GM19023 (cell line): Measurements from ENCODE around the gene FSTL1.

Experiments used
- ATAC-seq: cut with Tn5 transposase; IDR thresholded peaks from one replicate; pipeline ENCODE4 v1.9.1; 2021; ENCODE audit warnings: mild to moderate bottlenecking, moderate library complexity; ENCODE audit not compliant: unreplicated experiment

Gene FSTL1, protein sequence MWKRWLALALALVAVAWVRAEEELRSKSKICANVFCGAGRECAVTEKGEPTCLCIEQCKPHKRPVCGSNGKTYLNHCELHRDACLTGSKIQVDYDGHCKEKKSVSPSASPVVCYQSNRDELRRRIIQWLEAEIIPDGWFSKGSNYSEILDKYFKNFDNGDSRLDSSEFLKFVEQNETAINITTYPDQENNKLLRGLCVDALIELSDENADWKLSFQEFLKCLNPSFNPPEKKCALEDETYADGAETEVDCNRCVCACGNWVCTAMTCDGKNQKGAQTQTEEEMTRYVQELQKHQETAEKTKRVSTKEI

DNA sequence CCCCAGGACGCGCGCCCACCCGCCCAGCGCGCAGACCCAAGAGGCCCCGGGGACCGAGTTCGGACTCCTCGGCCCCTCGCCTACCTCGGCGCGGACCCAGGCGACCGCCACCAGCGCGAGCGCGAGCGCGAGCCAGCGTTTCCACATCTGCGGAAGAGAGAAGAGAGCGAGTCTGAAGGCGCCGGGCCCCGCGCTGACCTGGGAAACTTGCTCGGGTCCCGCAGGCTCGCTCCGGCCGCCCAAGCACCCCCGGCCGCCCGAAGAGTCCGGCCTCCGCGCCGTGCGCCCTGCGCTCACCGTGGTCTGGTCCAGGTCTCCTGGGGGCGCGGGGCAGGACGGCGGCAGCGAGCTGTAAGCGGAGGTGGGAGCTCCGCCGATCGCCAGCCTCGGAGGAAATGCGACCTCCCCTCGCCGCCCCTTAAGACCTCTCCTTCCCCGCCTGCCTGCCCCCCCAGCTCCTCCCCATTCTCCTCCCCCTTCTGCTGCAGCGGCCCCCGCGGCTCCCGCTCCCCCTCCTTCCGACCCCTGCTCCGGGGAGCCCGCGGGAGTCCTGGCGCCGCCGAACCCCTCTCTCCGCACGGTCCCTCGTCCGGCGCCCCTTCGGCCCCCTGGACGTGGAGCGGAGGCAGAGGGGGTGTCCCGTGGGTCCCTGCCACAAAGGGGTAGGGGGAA, at the start of gene FSTL1:
Gene FSTL1 (minus strand): TSS at position 393 of the 672 bp plus-strand sequence. CDS start 246 bp downstream, at position 147.
- ATAC-seq: peak; percentile 42

DNA sequence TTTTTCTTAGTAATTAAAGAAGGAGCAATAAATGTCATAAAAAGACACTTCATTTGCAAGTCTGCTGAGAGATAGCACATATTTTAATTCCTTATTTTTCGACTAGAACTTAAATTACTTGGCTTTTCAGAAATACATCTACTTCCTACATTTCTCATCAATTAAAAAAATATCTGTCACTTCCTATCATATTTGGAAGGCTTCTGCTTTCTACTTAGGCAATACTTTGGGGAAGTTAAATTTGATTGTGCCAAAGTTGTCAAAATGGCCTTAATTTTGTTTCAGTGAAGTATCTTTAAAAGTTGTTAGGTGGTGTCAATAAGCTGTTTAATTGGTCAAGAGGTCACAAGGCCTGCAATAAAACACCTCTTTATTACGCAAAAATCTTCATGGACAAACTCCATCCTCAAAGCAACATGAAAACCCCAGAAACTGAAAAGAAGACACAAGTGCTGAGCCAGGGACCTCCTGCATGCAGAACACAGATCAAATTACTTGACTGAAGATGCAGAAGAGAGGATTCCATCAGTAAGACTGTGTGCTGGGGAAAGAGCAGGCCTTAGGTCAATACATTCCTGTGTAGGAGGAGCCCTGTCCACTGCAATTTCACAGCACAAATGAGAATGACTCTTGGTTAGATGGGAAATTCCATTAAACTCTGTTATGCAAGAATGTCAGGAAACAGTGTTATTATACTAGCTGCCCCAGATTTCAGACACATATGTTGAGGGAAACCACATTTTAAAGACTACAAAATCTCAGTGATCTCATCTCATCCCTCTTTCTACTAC, 48.0 kb upstream of the FSTL1 start:
- no peak for ATAC-seq

DNA sequence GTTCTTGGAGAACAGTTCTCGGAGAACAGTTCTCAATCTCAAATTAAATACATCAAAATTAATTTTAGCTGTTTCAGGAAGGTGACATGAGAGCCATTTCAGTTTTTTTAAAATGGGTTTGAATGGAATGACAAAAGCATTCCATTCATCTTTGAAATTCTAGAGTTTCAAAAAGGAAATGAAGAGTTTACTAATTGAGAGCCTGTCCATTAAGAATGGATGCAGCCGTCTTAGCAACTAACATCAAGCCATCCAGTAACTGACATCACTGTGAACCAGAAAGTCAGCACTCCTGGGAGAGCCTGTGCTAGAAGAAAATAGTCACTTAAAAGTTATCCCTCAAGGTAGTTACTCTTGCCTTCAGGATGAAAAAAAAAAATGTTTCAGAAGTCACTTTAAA, 47.0 kb upstream of the FSTL1 start:
- ATAC-seq: no peak

DNA sequence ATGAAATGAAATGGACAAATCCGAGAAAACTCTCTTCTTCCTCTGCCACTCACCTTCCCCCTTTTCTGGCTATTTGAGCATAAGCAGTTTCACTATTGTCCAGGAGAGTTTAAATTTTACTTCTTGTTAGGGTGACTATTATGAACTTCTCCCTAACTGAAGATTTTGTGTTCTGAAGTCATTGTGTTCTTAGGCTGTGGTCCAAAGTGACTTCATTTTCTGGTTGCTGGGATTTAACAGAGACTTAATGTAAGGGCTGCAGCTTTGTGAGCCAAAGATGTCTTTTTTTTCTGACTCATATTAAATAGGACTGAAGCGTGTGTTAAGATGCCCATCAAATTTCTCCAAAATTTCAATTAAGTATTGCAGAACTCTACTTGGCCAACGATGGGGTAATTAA, 46.5 kb upstream of the FSTL1 start:
- ATAC-seq: no peak

DNA sequence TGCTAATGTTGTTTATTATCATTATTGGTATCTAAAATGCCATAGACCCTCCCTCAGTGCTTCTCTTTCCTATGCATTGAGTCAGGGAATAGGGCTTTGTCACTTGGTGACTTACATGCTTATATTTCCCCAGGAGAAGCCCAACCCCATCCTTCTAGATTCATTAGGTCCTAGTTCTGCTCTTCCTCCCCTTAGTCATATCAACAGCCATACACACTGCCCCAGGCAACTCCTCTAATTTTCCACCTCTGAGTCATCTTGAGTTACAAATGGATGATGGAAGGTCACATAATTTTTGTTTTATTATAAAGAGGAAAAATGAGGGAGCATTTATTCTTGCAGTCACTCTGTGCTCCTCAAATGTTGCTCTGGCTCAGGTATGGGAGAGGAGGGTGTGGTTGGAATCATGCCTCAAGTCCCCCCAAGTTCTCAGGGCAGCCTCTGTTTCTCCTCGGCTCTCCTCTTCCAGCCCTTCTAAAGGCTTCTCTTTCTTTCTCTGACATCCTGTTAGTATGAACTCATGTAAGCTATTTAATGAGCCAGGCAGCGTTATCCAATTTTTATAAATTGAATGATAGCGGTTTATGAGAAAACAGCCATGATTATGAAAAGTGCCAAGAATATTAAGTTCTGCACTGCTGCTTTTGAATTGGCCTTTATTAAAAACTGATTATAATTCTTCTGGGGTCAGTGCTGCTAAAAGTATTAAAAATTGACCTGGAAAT, 45.6 kb upstream of the FSTL1 start:
- no peak for ATAC-seq

DNA sequence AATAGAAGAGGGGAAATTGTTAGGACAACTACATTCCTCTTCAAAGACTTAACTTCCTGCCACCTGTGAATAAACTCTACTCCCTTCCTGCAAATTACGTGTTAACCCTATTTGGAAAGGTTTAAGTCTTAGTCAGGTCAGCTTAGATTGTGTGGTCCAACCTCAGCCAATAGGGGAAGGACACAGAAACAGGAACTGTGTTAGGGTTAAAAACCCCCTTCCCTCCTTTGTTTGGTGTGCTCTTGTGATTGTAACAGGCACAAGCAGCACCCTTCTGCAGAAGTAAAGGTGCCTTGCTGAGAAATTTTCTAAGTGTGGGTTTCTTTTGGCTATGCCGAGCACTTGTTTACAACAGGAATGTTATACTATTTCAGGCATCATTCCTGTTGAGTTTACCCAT, 45.0 kb upstream of the FSTL1 start:
- ATAC-seq: no peak

DNA sequence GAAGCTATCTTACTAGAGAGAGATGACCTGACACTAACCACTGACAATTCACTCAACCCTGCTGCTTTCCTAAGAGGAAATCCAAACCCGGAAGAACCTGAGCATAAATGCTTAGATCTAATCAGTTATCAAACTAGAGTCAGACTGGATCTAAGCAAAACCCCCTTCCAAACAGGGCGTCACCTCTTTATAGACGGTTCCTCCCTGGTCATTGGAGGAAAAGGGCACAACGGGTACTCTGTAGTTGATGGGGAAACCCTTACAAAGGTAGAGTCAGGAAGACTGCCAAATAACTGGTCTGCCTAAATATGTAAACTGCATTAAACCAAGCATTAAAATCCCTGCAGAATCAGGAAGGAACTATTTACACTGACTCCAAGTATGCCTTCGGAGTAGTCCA, 41.3 kb upstream of the FSTL1 start:
- ATAC-seq: no peak

DNA sequence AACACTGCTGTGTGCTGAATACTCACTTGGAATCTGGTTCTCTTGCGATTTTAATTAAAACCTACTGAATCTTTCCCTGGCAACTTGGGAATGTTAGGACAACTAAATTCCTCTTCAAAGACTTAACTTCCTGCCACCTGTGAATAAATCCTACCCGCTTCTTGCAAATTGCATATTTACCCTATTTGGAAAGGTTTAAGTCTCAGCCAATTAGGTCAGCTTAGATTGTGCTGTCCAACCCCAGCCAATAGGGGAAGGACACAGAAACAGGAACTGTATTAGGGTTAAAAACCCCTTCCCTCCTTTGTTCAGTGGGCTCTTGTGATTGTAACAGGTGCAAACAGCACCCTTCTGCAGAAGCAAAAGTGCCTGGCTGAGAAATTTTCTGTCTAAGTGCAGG, 38.6 kb upstream of the FSTL1 start:
- ATAC-seq: no peak

DNA sequence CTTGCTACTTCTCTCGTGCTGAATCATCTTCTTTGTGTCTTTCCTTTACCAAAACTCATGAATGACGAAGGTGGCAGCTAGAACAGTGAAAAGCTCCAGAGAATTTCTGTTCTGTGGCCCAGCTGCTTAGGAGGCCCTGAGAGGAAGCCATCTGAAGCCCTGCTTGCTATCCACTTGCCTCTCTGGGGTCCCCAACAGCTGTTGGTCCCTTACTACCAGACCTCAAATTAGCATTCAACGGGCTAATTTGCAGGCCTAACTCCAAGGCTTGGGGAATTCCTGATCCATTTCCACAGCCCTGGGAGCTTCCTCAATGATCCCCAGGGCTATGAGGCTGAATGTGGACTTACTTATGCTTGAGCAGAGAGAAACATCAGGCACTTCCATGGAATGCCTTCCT, 37.5 kb upstream of the FSTL1 start:
- no peak for ATAC-seq

DNA sequence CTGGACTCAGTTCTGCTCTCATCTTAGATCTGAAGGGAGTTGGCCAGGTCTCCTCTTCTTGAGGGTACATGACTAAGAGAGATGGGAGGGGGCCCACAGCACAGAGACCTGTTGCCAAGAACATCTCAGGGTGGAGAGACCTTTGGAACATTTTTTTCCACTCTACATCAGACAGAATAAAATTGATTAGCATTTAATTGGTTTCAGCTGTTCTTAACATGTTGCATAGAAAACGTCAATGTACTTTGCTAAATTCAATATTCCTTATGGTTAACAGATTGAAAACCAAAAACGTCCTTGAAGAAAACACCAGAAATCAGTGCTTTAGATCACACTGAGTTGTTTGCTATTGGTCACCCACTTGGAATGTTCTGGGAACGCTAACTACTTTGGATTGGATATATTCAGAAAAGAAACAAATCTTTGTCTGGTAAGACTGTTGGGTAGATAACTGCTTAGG, 36.4 kb upstream of the FSTL1 start:
- no peak for ATAC-seq

DNA sequence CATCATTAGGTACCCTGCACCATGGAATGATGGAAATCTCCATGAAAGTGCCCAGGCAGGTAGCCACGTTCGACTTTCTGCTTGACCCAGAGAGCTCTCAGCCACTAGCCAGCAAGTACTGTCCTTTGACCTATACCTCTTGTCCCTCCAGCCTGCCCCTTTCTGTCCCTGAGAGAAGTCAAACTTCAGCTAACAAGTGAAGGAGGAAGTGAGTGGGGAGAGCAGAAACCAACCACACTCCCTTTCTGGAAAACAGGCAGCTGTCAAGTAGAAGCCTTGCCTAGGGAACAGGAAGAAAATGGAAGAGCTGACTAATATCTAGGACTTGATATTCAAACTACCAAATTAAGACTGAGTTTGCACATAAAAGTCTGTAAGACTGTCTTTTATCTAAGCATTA, 30.3 kb upstream of the FSTL1 start:
- no peak for ATAC-seq

DNA sequence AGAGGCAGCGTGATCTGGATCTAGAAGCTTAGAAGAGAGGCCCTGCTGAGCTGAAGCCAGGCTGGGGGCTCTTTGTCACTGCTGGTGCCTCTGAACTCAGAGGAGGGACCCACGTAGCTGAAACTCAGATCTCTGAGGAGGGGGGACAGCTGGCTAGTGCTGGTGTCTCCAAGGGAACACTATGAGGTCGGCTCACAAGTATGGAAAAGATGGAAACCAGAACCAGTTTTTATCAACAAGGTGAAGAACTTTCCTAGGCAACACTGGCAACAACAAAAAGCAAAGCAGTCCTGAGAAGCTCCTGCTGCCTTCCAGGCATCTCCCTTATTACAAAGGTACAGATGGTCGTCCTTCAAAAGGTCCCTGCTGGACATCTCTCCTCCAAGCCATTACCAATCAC, 27.0 kb upstream of the FSTL1 start:
- ATAC-seq: no peak

DNA sequence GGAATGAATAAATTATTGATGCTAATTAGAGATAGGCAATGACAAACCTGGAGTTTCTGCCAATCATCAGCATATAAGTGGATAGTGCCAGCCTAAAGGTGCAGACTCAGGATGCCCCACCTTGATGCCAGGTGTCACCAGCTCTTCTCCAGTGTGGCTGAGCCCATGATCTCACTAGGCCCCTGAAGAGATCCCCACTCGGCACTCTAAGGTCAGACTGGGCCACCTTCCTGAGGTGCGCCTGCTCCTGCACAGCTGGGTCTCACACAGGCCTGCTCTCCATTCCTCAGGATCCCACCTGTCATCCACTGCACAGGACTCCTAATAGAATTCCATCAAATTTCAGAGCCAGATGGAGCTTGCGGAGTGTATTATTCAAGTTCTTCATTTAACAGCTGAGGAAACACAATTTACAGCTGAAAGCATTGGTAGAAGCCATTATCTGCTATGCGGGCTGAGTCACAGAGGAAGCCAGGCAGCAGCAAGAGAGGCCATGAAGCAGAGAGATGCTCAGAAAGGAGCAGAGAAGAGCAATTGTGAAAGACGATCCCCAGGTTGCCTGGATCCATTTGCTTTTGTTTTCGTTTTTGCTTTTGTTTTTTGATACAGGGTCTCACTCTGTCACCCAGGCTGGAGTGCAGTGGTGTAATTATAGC, 25.1 kb upstream of the FSTL1 start:
- no peak for ATAC-seq

DNA sequence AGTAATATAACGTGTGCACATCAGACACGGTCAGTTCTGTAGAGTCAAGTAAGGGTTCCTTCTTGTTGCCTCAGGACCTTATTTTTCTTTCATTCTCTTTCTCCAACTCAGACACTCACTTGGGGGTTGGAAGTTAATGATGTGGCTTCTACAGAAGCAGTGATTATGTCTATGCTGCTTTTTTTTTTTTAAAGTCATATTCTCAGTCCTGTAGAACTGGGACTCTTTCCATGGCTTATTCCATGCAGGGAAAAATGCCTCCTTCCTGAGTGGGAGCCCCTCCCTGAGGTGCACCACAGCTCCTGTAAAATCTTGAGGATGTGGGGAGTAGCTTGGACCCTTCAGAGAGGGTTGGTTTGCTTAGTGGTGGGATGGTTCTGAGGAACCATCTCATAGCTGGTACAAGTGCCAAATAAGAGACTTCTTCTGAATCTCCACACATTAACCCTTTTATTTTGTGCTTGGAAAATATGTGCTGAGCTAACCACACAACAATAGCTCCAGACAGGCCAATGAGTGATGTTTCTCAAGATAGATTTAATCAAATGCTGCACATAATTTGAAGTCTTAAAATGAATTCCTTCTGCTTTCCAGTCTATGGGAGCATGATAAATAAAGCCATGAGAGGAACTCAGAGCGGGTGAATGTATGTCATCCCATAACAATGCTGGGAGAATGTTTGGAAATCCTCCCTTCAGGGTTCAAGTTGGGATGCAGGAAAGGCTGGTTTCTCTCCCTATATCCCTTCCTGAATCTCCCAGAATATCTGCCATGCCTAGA, 23.3 kb upstream of the FSTL1 start:
- no peak for ATAC-seq

DNA sequence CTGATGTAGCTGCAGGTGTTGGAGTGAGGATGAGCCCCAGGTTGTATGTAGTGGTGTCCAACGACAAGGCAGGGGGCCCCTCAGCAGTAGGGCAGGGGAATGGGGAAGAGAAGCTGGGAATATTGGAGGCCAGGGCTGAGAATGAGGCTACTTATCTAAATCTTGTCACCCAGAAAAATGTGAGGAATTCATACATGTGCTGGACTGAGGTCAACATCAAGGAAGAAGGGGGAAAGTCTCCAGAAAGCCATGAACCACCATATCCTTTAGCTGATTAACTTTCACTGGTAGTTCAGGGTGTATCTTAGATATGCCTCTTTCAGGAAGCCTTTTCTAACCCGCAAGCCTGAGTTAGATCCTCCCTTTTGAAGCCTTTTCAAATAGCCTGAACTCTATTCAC, 22.6 kb upstream of the FSTL1 start:
- no peak for ATAC-seq

DNA sequence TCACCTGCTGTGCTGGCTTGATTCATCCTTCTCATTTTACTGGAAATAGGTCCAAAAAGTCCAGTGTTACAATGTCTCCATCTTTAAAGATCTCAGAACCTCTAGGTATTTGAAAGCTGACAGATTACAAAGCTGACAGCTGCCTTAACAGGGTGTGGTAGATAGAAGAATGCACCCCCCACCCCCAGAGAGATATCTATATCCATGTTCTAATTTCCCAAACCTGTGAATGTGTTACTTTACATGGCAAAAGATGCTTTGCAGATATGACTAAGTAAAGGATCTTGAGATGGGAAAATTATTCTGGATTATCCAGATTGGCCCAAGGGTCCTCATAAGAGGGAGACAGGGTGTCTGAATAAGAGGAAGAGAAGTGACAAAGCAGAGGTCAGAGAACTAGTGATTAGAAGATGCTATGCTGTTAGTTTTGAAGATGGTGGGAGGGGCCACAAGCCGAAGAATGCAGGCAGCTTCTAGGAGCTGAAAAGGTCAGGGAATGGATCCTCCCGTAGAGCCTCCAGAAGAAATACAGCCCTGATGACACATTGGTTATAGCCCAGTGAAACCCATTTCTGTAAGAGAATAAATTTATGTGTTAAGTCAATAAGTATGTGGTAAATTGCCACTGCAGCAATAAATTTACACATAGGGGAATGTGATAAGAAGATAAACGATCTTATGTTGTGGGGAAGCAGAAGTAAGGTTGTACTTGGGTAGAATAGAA, 21.5 kb upstream of the FSTL1 start:
- ATAC-seq: no peak

DNA sequence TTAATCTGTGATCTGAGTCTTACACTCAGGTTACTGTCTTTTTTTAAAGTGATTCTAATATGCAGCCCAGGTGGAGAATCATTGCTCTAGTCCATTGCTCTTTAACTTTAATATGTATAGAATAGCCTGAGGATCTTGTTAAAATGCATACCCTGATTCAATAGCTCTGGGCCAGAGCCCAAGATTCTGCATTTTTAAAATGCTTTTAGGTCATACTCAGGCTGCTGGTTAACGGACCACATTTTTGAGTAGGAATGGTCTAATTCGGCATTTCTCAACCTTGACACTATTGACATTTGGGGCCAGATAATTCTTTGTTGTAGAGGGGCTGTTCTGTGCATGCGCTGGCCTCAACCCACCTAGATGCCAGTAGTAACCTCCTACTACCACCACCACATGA, 20.9 kb upstream of the FSTL1 start:
- ATAC-seq: no peak

DNA sequence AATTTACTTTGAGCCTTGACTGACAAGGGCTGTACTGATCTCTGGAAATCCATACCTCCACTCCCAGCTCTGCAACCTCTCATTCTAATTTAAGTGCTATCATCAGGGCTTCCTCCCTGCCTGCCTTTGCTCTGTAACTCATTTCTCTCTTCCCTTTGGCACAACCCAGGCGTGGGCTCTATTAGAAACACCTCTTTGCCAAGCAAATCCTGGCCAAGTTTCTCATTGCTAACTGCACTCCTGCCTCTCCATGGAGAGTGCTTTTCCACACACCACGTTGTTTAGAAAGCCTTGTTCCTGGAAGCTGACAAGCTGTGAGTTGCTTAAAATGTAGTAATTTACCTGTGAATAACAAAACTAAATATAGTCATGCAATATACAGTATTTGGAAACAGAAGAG, 20.1 kb upstream of the FSTL1 start:
- ATAC-seq: no peak

DNA sequence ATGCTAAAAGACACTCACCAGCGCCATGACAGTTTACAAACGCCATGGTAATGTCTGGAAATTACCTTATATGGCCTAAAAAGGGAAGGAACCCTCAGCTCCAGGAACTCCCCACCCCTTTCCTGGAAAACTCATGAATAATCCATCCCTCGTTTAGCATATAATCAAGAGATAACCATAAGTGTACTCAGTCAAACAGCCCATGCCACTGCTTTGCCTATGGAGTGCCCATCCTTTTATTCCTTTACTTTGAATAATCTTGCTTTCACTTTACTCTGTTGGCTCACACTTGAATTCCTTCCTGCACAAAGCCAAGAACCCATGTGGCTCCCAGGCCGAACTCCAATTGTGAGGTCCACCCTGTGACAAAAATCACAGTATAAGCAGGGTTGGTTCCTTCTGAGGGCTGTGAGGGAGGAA, 19.1 kb upstream of the FSTL1 start:
- no peak for ATAC-seq
